NCI-H2171 treated with DMSO at 0.1 percent for 48 hours (cell line): ENCODE data around the gene IL4I1.

Experiments
- DNase-seq: peaks from one replicate; lab custom pipeline; 2025; lab: John Stamatoyannopoulos, UW

Gene IL4I1

GRCh38 chr19:49895566-49896297 lies 955 bp downstream of the IL4I1 start:
- DNase-seq = no peak

- DNase-seq = no peak
Observed at GRCh38 chr19:49894879-49895565, 1.7 kb downstream of the IL4I1 start.

GRCh38 chr19:49894011-49894664 lies 2.5 kb downstream of the IL4I1 start:
- DNase-seq = no peak

- DNase-seq = no peak
Observed at GRCh38 chr19:49892716-49893115, 4.0 kb downstream of the IL4I1 start.

- no peak for DNase-seq
Observed at GRCh38 chr19:49891393-49891792, 5.3 kb downstream of the IL4I1 start.

GRCh38 chr19:49890349-49891311 lies 6.1 kb downstream of the IL4I1 start:
- peak; percentile 53 for DNase-seq

GRCh38 chr19:49889687-49890348 lies 6.9 kb downstream of the IL4I1 start:
- peak; percentile 53 for DNase-seq

GRCh38 chr19:49889038-49889686 lies 7.5 kb downstream of the IL4I1 start:
- DNase-seq = no peak

- DNase-seq = peak; percentile 23
Observed at GRCh38 chr19:49888510-49888824, 8.2 kb downstream of the IL4I1 start.

- DNase-seq = no peak
Observed at GRCh38 chr19:49887665-49888509, 8.8 kb downstream of the IL4I1 start.

- DNase-seq = no peak
Observed at GRCh38 chr19:49887037-49887664, 9.5 kb downstream of the IL4I1 start.

- no peak for DNase-seq
Observed at GRCh38 chr19:49884760-49885159, 11.9 kb downstream of the IL4I1 start.

- DNase-seq = no peak
Observed at GRCh38 chr19:49884109-49884508, 12.6 kb downstream of the IL4I1 start.

- DNase-seq = no peak
Observed at GRCh38 chr19:49883094-49883493, 13.6 kb downstream of the IL4I1 start.

GRCh38 chr19:49882643-49883042 lies 14.0 kb downstream of the IL4I1 start:
- no peak for DNase-seq

GRCh38 chr19:49881672-49882394 lies 14.9 kb downstream of the IL4I1 start:
- no peak for DNase-seq

GRCh38 chr19:49881186-49881585 lies 15.5 kb downstream of the IL4I1 start:
- no peak for DNase-seq

- DNase-seq = no peak
Observed at GRCh38 chr19:49880162-49880869, 16.4 kb downstream of the IL4I1 start.
